Hematopoietic multipotent progenitor cell treated with erythropoietin and hydrocortisone succinate and interleukin-3 and kit ligand, for 17 days (in vitro differentiated cells): ENCODE measurements around the gene COA5.
A peak's percentile ranks its signal among the peaks of the same experiment; 100 is the strongest.

ENCODE experiments used
- DNase-seq: peaks from one replicate; pipeline ENCODE4 v3.0.0-alpha.2; 2015; ENCODE audit warnings: low spot score

Gene COA5

GRCh38 chr2:98608116-98608961 is at the start of gene COA5, which contains the start of gene UNC50:
COA5 (minus strand) TSS chr2:98608512; CDS start chr2:98608405, 107 bp downstream.
UNC50 (plus strand) TSS chr2:98608589; CDS start chr2:98609760, 1,171 bp downstream.
- DNase-seq: peak; percentile 85

GRCh38 chr2:98656800-98657199 is 48.5 kb upstream of the COA5 start:
- DNase-seq: no peak

GRCh38 chr2:98654699-98655495 is 46.6 kb upstream of the COA5 start:
- no peak for DNase-seq

GRCh38 chr2:98650998-98651397 is 42.7 kb upstream of the COA5 start:
- no peak for DNase-seq

- DNase-seq: no peak
Observed at GRCh38 chr2:98649992-98650375, 41.7 kb upstream of the COA5 start.

GRCh38 chr2:98649135-98649991 is 41.1 kb upstream of the COA5 start:
- peak; percentile 73 for DNase-seq

- no peak for DNase-seq
Observed at GRCh38 chr2:98648451-98648850, 40.1 kb upstream of the COA5 start.

- no peak for DNase-seq
Observed at GRCh38 chr2:98647636-98648035, 39.3 kb upstream of the COA5 start.

GRCh38 chr2:98643496-98644100 is 35.3 kb upstream of the COA5 start:
- no peak for DNase-seq

GRCh38 chr2:98637401-98638147 is 29.3 kb upstream of the COA5 start:
- no peak for DNase-seq

GRCh38 chr2:98634406-98635092 is 26.2 kb upstream of the COA5 start:
- no peak for DNase-seq

GRCh38 chr2:98632351-98632750 is 24.0 kb upstream of the COA5 start:
- DNase-seq: no peak

- DNase-seq: no peak
Observed at GRCh38 chr2:98623657-98624056, 15.3 kb upstream of the COA5 start.

- no peak for DNase-seq
Observed at GRCh38 chr2:98617149-98617548, 8.8 kb upstream of the COA5 start.

GRCh38 chr2:98615481-98615880 is 7.2 kb upstream of the COA5 start:
- DNase-seq: no peak

GRCh38 chr2:98614024-98614739 is 5.9 kb upstream of the COA5 start:
- DNase-seq: no peak

- peak; percentile 28 for DNase-seq
Observed at GRCh38 chr2:98608962-98609604, 771 bp upstream of the COA5 start.

- no peak for DNase-seq
Observed at GRCh38 chr2:98607741-98608115, 584 bp downstream of the COA5 start.

- DNase-seq: no peak
Observed at GRCh38 chr2:98607104-98607503, 1.2 kb downstream of the COA5 start.
